Kidney glomerular epithelial cell (primary cell): Measurements from ENCODE around the gene UBE2E2.
A peak's percentile ranks its signal among the peaks of the same experiment; 100 is the strongest.

Experiments
- DNase-seq: peaks from one replicate; lab custom pipeline; 2025; lab: John Stamatoyannopoulos, UW

UBE2E2 gene

DNA sequence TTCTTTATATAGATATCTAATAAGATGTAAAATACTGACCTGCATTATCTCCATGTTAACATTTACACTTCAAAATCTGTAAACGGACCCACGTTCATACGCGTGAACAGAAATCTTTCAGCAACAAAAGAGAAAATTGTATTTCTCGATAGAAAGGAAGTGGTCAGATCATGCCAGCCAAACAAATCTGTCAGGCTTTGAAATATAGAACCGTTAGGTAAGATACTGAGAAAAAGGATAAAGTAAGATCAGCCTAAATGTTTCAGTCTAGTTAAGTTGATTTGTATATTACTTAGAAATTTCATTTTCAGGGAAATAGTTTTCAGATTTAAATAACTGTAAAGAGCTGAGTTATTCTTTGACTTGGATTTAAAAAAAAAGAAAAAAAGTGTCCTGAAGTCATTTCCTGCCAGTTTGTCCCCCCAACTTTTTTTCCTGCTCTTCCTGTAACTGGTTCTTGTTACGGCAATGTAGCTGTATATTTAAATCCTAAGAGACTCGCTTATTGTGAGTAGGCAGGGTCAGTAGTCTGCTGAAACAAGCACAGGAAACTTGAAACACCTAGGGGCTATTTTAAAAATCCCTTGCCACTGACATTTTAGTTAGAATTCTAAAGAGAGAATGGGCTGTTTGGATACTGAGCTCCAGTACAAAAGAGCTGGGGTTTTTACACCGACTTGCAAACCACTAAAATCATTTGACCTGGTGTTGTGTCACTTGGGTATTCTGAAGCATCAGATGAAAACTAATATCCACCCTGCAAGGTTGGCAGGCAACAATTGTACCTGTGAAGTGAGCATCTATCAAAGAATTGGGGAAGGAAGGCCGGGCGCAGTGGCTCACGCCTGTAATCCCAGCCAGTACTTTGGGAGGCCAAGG lies 237.5 kb downstream of the UBE2E2 start:
- DNase-seq = no peak

- peak; percentile 28 for DNase-seq
These were observed 239.7 kb downstream of the UBE2E2 start for GRCh38 chr3:23442598-23443383.

DNA sequence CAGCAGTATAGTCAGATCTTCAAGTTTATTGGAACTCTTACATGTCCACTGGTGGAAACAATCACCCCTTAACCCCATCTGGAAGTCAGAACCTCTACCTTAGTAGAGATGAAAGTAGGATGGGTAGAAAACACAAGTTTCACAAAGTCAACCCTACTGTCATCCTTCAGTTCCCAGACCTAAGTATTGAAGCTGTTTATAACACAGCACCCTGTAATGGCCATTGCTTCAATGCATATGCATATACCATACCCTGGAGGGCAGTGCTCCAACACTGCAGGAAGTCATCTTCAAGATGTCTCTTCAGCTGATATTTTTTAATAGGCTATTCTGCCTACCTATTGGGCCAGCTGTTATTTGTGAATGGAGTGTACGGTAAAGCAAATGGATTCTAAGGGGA lies 241.3 kb downstream of the UBE2E2 start:
- no peak for DNase-seq

DNA sequence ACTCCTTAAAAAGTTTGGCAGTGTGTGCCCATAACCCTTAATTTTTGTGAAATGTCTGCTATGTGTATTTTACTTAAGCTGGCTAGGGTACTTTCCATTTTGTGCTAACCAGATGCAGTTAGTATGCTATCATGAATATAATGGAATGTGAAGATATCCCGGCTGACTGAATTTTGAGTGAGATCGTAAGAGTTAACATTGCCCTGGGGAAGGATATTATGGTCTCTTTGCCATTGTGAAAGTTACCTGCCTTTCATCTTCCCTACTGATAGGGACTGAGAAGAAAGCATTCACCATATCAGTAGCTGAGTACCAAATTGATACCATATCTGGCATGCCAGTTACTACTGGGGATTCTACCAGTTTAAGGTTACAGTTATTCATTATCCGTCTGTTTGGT lies 243.2 kb downstream of the UBE2E2 start:
- DNase-seq = no peak

DNA sequence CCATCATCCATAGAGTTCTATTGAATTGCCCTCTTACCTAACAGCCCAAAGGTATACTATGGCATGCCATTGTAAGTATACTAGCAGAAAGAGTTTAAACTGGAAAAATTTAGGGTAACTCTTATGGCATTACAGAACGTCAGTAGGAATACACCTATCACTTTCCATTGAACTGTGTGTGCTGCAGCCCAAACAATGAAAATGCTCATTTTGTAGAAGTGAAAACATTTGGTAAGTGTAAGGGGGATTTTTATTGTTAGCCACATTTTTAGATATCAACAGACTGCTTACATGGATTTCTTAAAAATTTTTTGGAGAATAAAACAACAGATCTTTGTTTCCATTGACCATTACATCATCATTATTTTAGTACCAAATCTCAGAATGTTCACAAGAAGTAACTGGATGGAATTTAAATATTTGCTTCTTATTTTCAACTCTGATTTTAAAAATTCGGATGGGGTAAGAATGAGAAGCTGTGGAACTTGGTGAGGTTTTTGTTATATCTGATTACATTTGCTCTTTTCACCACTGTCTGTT lies 245.9 kb downstream of the UBE2E2 start:
- DNase-seq = no peak

DNA sequence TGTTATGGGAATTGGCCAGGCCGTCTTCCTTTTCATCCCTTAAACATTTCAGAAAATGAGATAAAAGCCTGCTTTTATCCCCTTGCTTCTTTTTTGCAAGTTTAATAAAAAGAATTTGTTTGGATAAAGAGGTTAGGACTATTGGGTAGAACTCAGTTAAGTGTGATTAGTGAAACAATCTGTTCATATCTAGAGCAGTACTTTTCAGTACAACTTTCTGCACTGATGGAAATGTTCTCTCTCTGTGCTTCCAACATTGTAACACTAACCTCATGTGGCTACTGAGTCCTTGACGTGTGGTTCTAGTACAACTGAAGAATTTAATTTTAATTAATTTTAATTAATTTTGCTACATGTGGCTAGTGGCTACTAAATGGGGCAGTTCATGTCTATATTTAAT lies 246.9 kb downstream of the UBE2E2 start:
- no peak for DNase-seq

DNA sequence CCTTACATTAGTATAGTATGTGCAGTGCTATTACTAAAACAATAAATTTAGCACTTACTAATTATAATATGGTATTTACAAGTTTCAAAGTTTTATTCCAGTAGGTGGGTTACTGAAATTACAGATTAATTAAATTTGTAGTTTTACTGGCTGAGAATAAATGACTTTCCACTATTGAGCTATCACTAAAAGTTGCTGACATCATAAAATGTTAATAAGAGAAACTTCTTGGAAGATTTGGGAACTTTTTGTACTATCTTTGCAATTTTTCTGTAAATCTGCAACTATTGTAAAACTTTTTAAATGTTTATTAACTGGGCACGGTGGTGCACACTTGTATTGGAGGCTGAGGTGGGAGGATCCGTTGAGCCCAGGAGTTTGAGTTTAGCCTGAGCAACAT lies 247.7 kb downstream of the UBE2E2 start:
- DNase-seq = no peak

DNA sequence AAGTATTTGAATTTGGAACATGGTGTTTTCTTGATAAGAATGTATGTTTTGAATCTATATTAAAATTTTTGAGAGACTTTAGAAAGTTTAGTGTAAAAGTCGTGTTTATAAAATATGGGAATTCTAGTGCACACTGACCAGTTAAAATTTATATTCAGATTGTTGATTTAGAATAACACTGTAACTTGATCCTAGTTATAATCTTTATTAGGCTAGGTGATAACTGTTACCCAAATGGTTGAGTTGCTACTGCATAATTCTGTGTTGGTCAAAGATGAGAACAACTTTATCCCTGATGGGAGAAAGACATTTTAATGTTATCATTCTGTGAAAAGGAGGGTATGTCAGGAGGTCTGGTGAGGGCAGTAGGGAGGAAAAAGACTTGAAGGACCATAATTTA lies 249.3 kb downstream of the UBE2E2 start:
- DNase-seq = no peak

GRCh38 chr3:23455084-23455483 lies 252.0 kb downstream of the UBE2E2 start:
- peak; percentile 8 for DNase-seq

- no peak for DNase-seq
These were observed 252.6 kb downstream of the UBE2E2 start for GRCh38 chr3:23455775-23456174.

- no peak for DNase-seq
These were observed 254.6 kb downstream of the UBE2E2 start for GRCh38 chr3:23457697-23458096.

GRCh38 chr3:23459465-23459864 lies 256.3 kb downstream of the UBE2E2 start:
- DNase-seq = no peak

DNA sequence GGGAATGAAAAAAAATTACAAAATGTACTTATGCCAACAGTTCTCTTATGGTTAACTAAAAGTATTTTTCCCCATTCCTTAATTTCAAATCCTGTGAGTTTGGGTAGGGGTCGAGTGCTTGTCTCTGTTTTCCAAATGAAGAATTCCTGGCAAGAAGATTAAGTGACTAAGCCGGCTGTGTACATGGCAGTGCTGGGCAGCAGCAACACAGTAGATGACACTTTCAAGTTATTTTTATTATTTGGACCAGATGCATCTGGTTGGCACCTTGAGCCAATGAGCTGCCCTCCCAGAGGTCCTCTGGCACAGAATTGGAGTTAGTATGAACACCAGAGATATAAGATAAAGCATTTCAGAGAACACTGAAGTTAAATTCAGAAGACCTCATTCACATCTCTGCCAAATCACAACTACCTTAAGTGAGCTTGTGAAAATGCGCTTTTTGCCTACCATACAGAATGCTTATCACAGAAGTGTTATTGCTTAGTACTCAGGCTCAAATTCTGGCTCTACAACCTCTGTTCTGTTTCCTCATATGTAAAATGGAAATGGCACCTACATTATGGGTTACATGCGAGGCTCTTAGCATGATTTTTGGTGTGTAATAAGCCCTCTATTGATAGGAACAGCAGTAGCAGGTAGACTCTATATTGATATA lies 256.9 kb downstream of the UBE2E2 start:
- DNase-seq = no peak

DNA sequence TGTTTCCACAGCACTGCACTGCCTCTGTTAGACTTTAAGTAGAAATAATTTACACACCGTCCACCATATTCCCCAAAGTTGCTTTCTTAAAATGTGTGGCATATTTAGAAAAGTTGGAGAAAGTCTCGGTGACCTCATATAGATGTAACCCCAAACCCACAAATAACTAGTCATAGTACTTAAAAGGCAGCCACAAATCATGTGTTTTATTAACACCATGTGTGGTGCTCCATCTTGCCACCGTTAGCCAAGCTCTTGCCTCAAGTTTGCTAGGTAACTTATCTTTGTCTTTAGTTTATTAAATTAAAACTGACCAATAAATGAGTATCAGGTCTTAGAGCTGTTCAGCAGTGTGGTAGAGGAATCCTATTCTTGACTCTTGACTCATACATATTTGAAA lies 257.9 kb downstream of the UBE2E2 start:
- DNase-seq = no peak

DNA sequence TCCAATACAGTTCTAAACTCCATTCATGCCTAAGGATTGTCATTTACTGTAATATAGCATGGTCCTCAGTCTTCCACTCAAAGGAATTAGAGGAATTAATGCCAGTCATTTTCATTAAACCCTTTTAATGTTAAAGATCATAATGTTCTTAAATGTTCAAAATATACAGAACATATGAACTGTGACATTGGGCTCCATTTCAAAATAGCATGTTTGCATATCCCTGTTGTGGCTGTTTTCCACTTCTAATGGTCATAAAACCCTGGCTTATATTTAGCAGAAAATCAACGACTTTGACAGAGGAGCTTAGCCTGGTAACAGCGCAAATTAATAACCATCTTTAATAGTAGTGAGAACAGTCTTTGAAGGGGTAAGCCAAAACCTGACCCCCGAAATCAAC lies 260.7 kb downstream of the UBE2E2 start:
- DNase-seq = no peak

GRCh38 chr3:23465569-23465968 lies 262.4 kb downstream of the UBE2E2 start:
- DNase-seq = no peak

GRCh38 chr3:23468203-23468602 lies 265.1 kb downstream of the UBE2E2 start:
- DNase-seq = no peak

DNA sequence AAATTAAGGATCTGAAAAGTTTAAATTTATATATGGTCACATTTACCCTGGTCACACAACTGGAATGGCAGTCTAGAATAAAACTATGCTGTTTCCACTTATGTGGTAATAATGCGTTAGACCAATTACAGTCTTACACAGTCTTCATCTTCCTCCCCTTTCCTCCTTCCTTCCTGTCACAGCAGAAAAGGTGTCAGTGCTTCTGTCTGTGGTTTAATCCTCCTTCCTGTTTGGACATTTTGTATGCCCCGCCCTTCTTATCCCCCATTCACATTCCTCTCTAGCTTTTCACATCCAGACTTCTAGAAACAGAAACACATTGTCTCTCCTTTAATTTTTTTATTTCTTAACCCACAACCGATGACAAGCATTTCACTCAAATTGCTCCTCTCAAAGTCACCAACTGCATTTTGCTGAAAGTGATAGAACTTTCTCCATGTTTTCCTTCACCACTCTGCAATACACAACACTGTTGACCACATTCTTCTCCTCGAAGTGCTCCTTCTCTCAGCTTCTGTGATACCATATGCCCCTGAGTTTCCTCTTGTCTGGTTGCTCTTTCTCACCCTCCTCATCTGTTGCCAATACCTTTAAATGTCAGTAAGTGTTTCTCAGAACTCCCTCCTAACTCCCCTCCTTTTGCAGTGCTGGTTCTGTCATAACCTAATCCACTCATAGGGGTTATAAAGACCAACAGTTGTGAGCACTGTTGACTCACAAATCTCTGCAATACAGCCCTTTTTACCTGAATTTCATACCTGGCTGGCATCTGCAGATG lies 271.6 kb downstream of the UBE2E2 start:
- DNase-seq = no peak

- DNase-seq = no peak
These were observed 272.3 kb downstream of the UBE2E2 start for GRCh38 chr3:23475446-23475845.

GRCh38 chr3:23479026-23479425 lies 275.9 kb downstream of the UBE2E2 start:
- no peak for DNase-seq

DNA sequence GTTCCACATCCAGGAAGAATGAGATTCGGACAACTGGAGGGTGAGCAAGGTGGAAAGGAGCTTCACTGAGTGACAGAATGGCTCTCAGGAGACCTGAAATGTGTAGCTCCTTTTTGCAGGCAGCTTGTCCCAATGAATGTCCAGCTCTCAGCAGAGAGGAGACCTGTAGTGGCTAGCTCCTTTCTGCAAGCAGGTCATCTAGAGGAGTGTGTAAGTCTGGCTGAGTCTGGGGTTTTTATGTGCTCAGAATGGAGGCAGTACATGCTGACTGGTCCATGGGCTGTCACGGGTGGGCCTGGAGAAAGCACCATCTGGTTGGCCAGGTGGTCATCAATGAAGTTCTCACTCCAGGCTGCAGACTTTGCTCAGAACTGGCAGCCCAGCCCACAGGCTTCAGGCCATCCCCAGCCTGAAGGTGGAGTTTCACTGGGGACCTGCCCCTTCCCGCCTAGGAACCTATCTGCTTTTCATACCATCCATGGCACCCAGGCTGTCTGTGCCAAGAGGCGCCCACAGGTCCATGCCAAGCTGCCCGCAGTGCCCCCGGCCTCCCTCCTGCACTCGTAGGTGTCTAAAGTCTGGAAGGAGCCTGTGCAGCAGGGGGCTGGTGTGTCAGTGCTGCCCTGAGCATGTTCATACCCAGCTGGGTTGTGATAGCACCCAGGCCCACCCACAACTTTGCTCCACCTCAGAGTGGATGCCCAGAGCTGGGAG lies 276.6 kb downstream of the UBE2E2 start:
- DNase-seq = no peak
